Colonic mucosa (tissue), 4 donors: ENCODE results near the gene SCLT1. TPM values are rescaled to one million over a fixed set of nuclear protein-coding genes. Genes with fewer than 3 reads are reported as not detected.

ENCODE experiments used
- DNase-seq: peaks from one replicate; pipeline ENCODE4 v3.0.0-alpha.2; 2020
- H3K27ac ChIP-seq: fragments of 200-600 bp; one replicate; pipeline ENCODE4 v1.8.0; 2021
- H3K27me3 ChIP-seq: fragments of 200-600 bp; one replicate; pipeline ENCODE4 v1.8.0; 2021
- H3K36me3 ChIP-seq: fragments of 200-600 bp; one replicate; pipeline ENCODE4 v1.8.0; 2021
- H3K4me1 ChIP-seq: fragments of 200-600 bp; one replicate; pipeline ENCODE4 v1.8.0; 2021; ENCODE audit warnings: mild to moderate bottlenecking
- H3K4me3 ChIP-seq: fragments of 200-600 bp; one replicate; pipeline ENCODE4 v1.8.0; 2021
- H3K9ac ChIP-seq, 2 donors: one replicate each; pipeline ENCODE4 v1.7.0; 2013; ENCODE audit warnings: control low read depth in 2 of 2, low read depth in 2 of 2, low read length in 2 of 2
- H3K9me3 ChIP-seq: fragments of 200-600 bp; one replicate; pipeline ENCODE4 v1.8.0; 2021
- CTCF ChIP-seq: fragments of 200-600 bp; IDR thresholded peaks from one replicate; pipeline ENCODE4 v1.8.0; 2022; ENCODE audit warnings: antibody characterized with exemption, mild to moderate bottlenecking
- intact Hi-C: fragments of 100-400 bp; cut with DNase I; formaldehyde crosslinking; loops from one replicate; pipeline ENCODE4 v1.14.1; 2022
- total RNA-seq, 2 donors: library from RNA; stranded (reverse); fragmentation: NEBNext Ultra II Directional in 1 of 2; extraction: Animal tissue kit (Norgen Biotek cat#: 25700) in 1 of 2; gene quantifications; one replicate each; pipeline ENCODE4 v1.2.1, GENCODE V29; 2021
- donor health status: healthy.
- donor health status: DM: no; HTN: no; CAD: no.
- donor health status: DM: no; HTN: no; CAD: no.

Gene SCLT1
- total RNA-seq, 2 donors from 2014 or later: 8.4 to 13.9 TPM

- no peaks in the 10 kb centered on the region for H3K27me3 ChIP-seq
- H3K9me3 ChIP-seq: no peaks in the 10 kb centered on the region
- intact Hi-C loops: no loop called here
- no peaks in the 10 kb centered on the region for H3K4me1 ChIP-seq
- DNase-seq: no peak
- H3K36me3 ChIP-seq: no peaks in the 10 kb centered on the region
- no peak overlapping the region for H3K4me3 ChIP-seq
- no peak overlapping the region for H3K27ac ChIP-seq
- TF ChIP-seq CTCF: no peak
- no peak overlapping the region for H3K9ac ChIP-seq
Observed at GRCh38 chr4:128837679-128838078, 255.7 kb downstream of the SCLT1 start.

DNA sequence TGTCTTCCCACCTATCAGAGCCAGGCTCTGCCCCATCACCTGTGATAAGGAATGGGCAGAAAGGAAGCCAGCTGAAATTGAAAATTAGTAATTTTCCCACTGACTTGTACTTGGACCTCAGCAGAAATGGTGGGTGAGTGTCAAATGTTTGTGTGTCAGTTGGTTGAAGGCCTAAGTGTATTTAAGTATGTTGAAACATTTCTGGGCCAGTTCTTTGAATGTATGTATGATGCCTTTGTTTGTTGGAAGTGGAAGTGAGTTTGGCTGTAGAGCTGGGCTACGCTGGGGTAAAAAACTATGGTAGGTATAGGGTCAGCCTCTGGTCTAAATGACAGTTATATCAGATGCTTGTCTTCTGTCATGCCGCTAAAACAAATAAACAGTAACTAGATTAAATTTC is 256.1 kb downstream of the SCLT1 start:
- H3K9me3 ChIP-seq: no peaks in the 10 kb centered on the region
- H3K9ac ChIP-seq: no peak overlapping the region
- H3K36me3 ChIP-seq: no peaks in the 10 kb centered on the region
- H3K4me3 ChIP-seq: no peak overlapping the region
- intact Hi-C loops: no loop called here
- no peaks in the 10 kb centered on the region for H3K4me1 ChIP-seq
- no peak for TF ChIP-seq CTCF
- H3K27ac ChIP-seq: no peak overlapping the region
- DNase-seq: no peak
- no peaks in the 10 kb centered on the region for H3K27me3 ChIP-seq

- Histone ChIP-seq H3K4me1 (no peaks in the 10 kb centered on the region), H3K27ac (no peak overlapping the region), H3K4me3 (no peak overlapping the region), H3K27me3 (no peaks in the 10 kb centered on the region), H3K36me3 (no peaks in the 10 kb centered on the region), H3K9me3 (no peaks in the 10 kb centered on the region), H3K9ac (no peak overlapping the region)
- no peak for TF ChIP-seq CTCF
- intact Hi-C loops: no loop called here
- DNase-seq: no peak
Observed at GRCh38 chr4:128835498-128836222, 257.7 kb downstream of the SCLT1 start.

Other genes with a start within 250 kb of the SCLT1 start
- 10 to 100 TPM; 14.9 to 31.2 TPM for gene C4orf33, start 2.6 kb upstream of the SCLT1 start, total RNA-seq